ENCODE results near the gene KLHL11.
"Not testable (repeated sequence)": the region's sequence is repeated elsewhere in the genome, so short reads cannot be mapped to it uniquely, and the experiment has no call there.

Gene KLHL11

DNA sequence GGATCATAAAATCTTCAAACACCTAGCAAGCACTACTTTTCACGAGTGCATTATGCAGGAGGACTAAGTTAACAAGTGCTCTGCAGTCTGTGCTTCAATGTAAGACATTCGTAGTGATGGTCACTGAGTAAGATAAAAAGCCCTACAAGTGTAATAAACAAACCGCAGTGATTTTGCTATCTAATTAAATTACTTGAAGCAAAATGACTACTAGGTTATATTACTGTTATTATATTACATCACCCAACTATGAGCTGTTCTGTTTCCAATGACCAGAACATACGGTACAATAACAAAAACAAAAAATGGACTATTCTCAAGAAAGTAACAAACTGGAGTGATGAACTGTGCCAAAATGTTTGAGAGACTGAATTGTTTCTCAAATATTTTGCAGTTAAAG, 16.4 kb downstream of the KLHL11 start:
- Histone ChIP-seq H3K4me1 (ENCODE audit: low read length) (no peaks in the 10 kb centered on the region), H3K9ac (ENCODE audit: low read length) (no peak overlapping the region), H3K4me2 (ENCODE audit: low read length) (no peak overlapping the region), H2AFZ (ENCODE audit: low read depth, low read length) (no peak overlapping the region), H4K20me1 (ENCODE audit: insufficient read depth, low read length) (peaks cover 18% of the 10 kb centered on the region), H3K4me3 (ENCODE audit: low read length) (no peak overlapping the region), H3K79me2 (ENCODE audit: low read length) (peaks cover 49% of the 10 kb centered on the region), H3K27ac (ENCODE audit: low read length) (no peak overlapping the region), H3K36me3 (replicated peaks; ENCODE audit: low read depth, low read length) (peaks cover 10% of the 10 kb centered on the region), H3K27me3 (ENCODE audit: low read depth, low read length) (no peaks in the 10 kb centered on the region), H3K9me3 (ENCODE audit: insufficient read depth, low read length) (no peaks in the 10 kb centered on the region)
- TF ChIP-seq EZH2phosphoT487 (IDR thresholded peaks at IDR 0.05; ENCODE audit: low read depth) (no peak), CTCF (IDR thresholded peaks at IDR 0.05; ENCODE audit: low read depth, low read length) (no peak)

GRCh38 chr17:41844971-41845370, 20.3 kb downstream of the KLHL11 start:
- no peak overlapping the region for H3K27ac ChIP-seq (ENCODE audit: low read length)
- no peaks in the 10 kb centered on the region for H3K27me3 ChIP-seq (ENCODE audit: low read depth, low read length)
- no peak overlapping the region for H3K9ac ChIP-seq (ENCODE audit: low read length)
- no peaks in the 10 kb centered on the region for H3K36me3 ChIP-seq (replicated peaks; ENCODE audit: low read depth, low read length)
- H3K79me2 ChIP-seq (ENCODE audit: low read length) = peaks cover 19% of the 10 kb centered on the region
- peaks cover 8% of the 10 kb centered on the region for H4K20me1 ChIP-seq (ENCODE audit: insufficient read depth, low read length)
- no peak for TF ChIP-seq EZH2phosphoT487 (IDR thresholded peaks at IDR 0.05; ENCODE audit: low read depth)
- TF ChIP-seq CTCF (IDR thresholded peaks at IDR 0.05; ENCODE audit: low read depth, low read length) = no peak
- H3K4me3 ChIP-seq (ENCODE audit: low read length) = no peak overlapping the region
- no peak overlapping the region for H2AFZ ChIP-seq (ENCODE audit: low read depth, low read length)
- no peaks in the 10 kb centered on the region for H3K4me1 ChIP-seq (ENCODE audit: low read length)
- H3K4me2 ChIP-seq (ENCODE audit: low read length) = no peak overlapping the region
- H3K9me3 ChIP-seq (ENCODE audit: insufficient read depth, low read length) = no peaks in the 10 kb centered on the region

- not testable (repeated sequence) for H3K9me3 ChIP-seq (ENCODE audit: insufficient read depth, low read length); H4K20me1 ChIP-seq (ENCODE audit: insufficient read depth, low read length); H3K27ac ChIP-seq (ENCODE audit: low read length)
Observed at GRCh38 chr17:41840781-41841180, 24.4 kb downstream of the KLHL11 start.

GRCh38 chr17:41839448-41839847, 25.8 kb downstream of the KLHL11 start:
- not testable (repeated sequence) for H3K27me3 ChIP-seq (ENCODE audit: low read depth, low read length); H2AFZ ChIP-seq (ENCODE audit: low read depth, low read length); H3K9me3 ChIP-seq (ENCODE audit: insufficient read depth, low read length); H3K27ac ChIP-seq (ENCODE audit: low read length); H4K20me1 ChIP-seq (ENCODE audit: insufficient read depth, low read length); H3K9ac ChIP-seq (ENCODE audit: low read length); H3K4me2 ChIP-seq (ENCODE audit: low read length); H3K4me3 ChIP-seq (ENCODE audit: low read length); H3K36me3 ChIP-seq (replicated peaks; ENCODE audit: low read depth, low read length)
- Histone ChIP-seq H3K79me2 (ENCODE audit: low read length) (peaks cover 14% of the 10 kb centered on the region), H3K4me1 (ENCODE audit: low read length) (peaks cover 11% of the 10 kb centered on the region)

More at GRCh38 chr17:41840781-41841180, 24.4 kb downstream of the KLHL11 start:
- H3K36me3 ChIP-seq (replicated peaks; ENCODE audit: low read depth, low read length); H2AFZ ChIP-seq (ENCODE audit: low read depth, low read length); H3K4me2 ChIP-seq (ENCODE audit: low read length); H3K27me3 ChIP-seq (ENCODE audit: low read depth, low read length); H3K9ac ChIP-seq (ENCODE audit: low read length); H3K4me3 ChIP-seq (ENCODE audit: low read length); H3K79me2 ChIP-seq (ENCODE audit: low read length); H3K4me1 ChIP-seq (ENCODE audit: low read length): not testable (repeated sequence)

GRCh38 chr17:41837761-41838538, 27.3 kb downstream of the KLHL11 start, which contains the start of gene KLHL10:
Gene KLHL10 (plus strand): TSS chr17:41837825. CDS start chr17:41837933, 108 bp downstream.
- H3K79me2 ChIP-seq (ENCODE audit: low read length) = peaks cover 14% of the 10 kb centered on the region
- no peaks in the 10 kb centered on the region for H4K20me1 ChIP-seq (ENCODE audit: insufficient read depth, low read length)
- TF ChIP-seq CTCF (IDR thresholded peaks at IDR 0.05; ENCODE audit: low read depth, low read length) = no peak
- TF ChIP-seq EZH2phosphoT487 (IDR thresholded peaks at IDR 0.05; ENCODE audit: low read depth) = no peak
- H3K4me1 ChIP-seq (ENCODE audit: low read length) = peaks cover 11% of the 10 kb centered on the region
- H3K9me3 ChIP-seq (ENCODE audit: insufficient read depth, low read length) = no peaks in the 10 kb centered on the region
- peak within 1 kb of the TSS; percentile 45 for H3K9ac ChIP-seq (ENCODE audit: low read length)
- H3K4me2 ChIP-seq (ENCODE audit: low read length) = peak within 1 kb of the TSS; percentile 87
- H3K36me3 ChIP-seq (replicated peaks; ENCODE audit: low read depth, low read length) = peaks cover 4% of the 10 kb centered on the region
- H3K4me3 ChIP-seq (ENCODE audit: low read length) = peak within 1 kb of the TSS; percentile 84
- peaks cover 5% of the 10 kb centered on the region; the same call in 1 of the 2 replicates for H3K27me3 ChIP-seq (ENCODE audit: low read depth, low read length)
- H3K27ac ChIP-seq (ENCODE audit: low read length) = no peak within 1 kb of the TSS
- H2AFZ ChIP-seq (ENCODE audit: low read depth, low read length) = peak within 1 kb of the TSS; percentile 70

All from OCI-LY3 (cell line).